OCI-LY7 (cell line): Measurements from ENCODE around the gene ANKRD16. TPM values are rescaled to one million over a fixed set of nuclear protein-coding genes. Genes with fewer than 3 reads are reported as not detected.

ENCODE experiments used
- BruUV-seq: library from RNA; stranded (reverse); fragments of 400-500 nt; replicated peaks from 2 replicates; lab custom pipeline; 2021; lab: Mats Ljungman, UMichigan
- CTCF ChIA-PET: fragments of 300-600 bp; sonication (Branson Sonifier 250); formaldehyde crosslinking; loops from one replicate; lab custom pipeline; 2022; ENCODE audit warnings: antibody characterized with exemption; ENCODE audit not compliant: unreplicated experiment; lab: Charles Lee
- POLR2A ChIA-PET: fragments of 300-600 bp; sonication (Branson Sonifier 250); formaldehyde crosslinking; loops from one replicate; lab custom pipeline; 2022; ENCODE audit warnings: antibody characterized with exemption; lab: Charles Lee
- DNase-seq: peaks from one replicate; pipeline ENCODE4 v3.0.0-alpha.2; 2015; ENCODE audit warnings: low spot score
- H2AFZ ChIP-seq: fragments of 200-600 bp; sonication (generic), shearing (Covaris generic); 2 replicates; pipeline ENCODE4 v1.6.1; 2014; ENCODE audit warnings: mild to moderate bottlenecking, antibody characterized with exemption, low read length, moderate library complexity
- H3K27ac ChIP-seq: fragments of 200-600 bp; sonication (generic); 2 replicates; pipeline ENCODE4 v1.5.1; 2014; ENCODE audit warnings: mixed run types, low read depth, mild to moderate bottlenecking, moderate library complexity, low read length, inconsistent platforms; ENCODE audit not compliant: poor library complexity, severe bottlenecking
- H3K36me3 ChIP-seq: fragments of 200-600 bp; sonication (generic); 2 replicates; pipeline ENCODE4 v1.6.1; 2014; ENCODE audit warnings: mild to moderate bottlenecking, antibody characterized with exemption, low read length, moderate library complexity, mixed read lengths; ENCODE audit not compliant: insufficient read depth
- H3K4me1 ChIP-seq: fragments of 200-600 bp; sonication (generic); 2 replicates; pipeline ENCODE4 v1.5.1; 2014; ENCODE audit warnings: mild to moderate bottlenecking, low read length; ENCODE audit not compliant: insufficient read depth, poor library complexity, severe bottlenecking
- H3K4me2 ChIP-seq: fragments of 200-600 bp; sonication (generic); 2 replicates; pipeline ENCODE4 v1.6.1; 2014; ENCODE audit warnings: mild to moderate bottlenecking, low read length
- H3K4me3 ChIP-seq: fragments of 200-600 bp; sonication (generic); 2 replicates; pipeline ENCODE4 v1.5.1; 2014; ENCODE audit warnings: mild to moderate bottlenecking, low read depth, low read length; ENCODE audit not compliant: poor library complexity, severe bottlenecking
- H3K79me2 ChIP-seq: fragments of 200-600 bp; sonication (generic); 2 replicates; pipeline ENCODE4 v1.6.1; 2016; ENCODE audit warnings: low read depth, mild to moderate bottlenecking, low read length, moderate library complexity, mixed read lengths; ENCODE audit not compliant: insufficient read depth
- H3K9me2 ChIP-seq: fragments of 200-600 bp; sonication (generic); 2 replicates; pipeline ENCODE4 v1.6.1; 2016; ENCODE audit warnings: mild to moderate bottlenecking, low read length, mixed read lengths; ENCODE audit not compliant: insufficient read depth
- H3K9me3 ChIP-seq: fragments of 200-600 bp; sonication (generic); 2 replicates; pipeline ENCODE4 v1.6.1; 2014; ENCODE audit warnings: mild to moderate bottlenecking, mixed run types, low read length, mixed read lengths
- H4K20me1 ChIP-seq: fragments of 200-600 bp; sonication (generic); 2 replicates; pipeline ENCODE4 v1.6.1; 2014; ENCODE audit warnings: mild to moderate bottlenecking, antibody characterized with exemption, low read length, moderate library complexity, mixed read lengths; ENCODE audit not compliant: insufficient read depth
- CTCF ChIP-seq: fragments of 200-600 bp; sonication (generic); conservative IDR thresholded peaks from 2 replicates; pipeline ENCODE4 v1.5.1; 2014; ENCODE audit warnings: mild to moderate bottlenecking, antibody characterized with exemption, low read length, moderate library complexity, mixed read lengths
- EZH2phosphoT487 ChIP-seq: fragments of 200-600 bp; sonication (generic); IDR thresholded peaks from 2 replicates; pipeline ENCODE4 v1.6.1; 2018; ENCODE audit warnings: low read depth, borderline replicate concordance, mild to moderate bottlenecking, mixed run types, antibody characterized with exemption, low read length, moderate library complexity, mixed read lengths
- intact Hi-C: fragments of 100-400 bp; cut with micrococcal nuclease; formaldehyde crosslinking; loops from one replicate; pipeline ENCODE4 v1.10.0; 2022; ENCODE audit not compliant: unreplicated experiment
- total RNA-seq, 2 experiments: library from RNA; depleted of rRNA in 1 of 2; stranded (reverse); fragments of >200 nt in 1 of 2; shearing (Covaris generic) in 1 of 2; gene quantifications; 2 replicates each; pipeline ENCODE4 v1.2.3, GENCODE V29; 2014 to 2022

The ANKRD16 gene
- total RNA-seq, 2 experiments from 2014 or later: 7.9 to 12.0 TPM

DNA sequence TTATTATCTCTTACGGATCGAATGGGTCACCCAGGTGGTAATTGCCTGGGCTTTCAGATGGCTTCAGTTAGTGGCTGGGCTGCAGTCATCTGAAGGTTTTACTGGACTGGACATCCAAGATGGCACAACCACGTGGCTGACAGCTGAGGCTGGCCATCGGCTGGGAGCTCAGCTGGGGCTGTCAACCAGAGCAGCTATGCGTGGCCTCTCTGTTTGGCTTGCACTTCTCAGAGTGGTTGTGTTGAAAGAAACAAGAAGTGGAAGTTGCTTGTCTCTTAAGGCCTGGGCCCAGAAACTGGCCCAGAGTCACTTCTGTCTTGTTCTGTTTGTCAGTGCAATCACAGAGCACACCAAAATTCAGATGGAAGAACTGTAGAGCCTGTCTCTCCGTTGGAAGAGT is 70.8 kb downstream of the ANKRD16 start:
- CTCF ChIA-PET: interaction anchor here (0.6 kb wide), 1 partner anchor 52 kb away, joined by 3 read pairs; no protein-coding TSS in a partner anchor
- H3K27ac ChIP-seq: no peak overlapping the region

GRCh38 chr10:5818048-5818331 is 71.7 kb downstream of the ANKRD16 start:
- TF ChIP-seq EZH2phosphoT487 (no peak), CTCF (no peak)
- 0 out of 2 replicates have a peak, but pooled peaks cover 4% of the 10 kb centered on the region for H3K36me3 ChIP-seq
- BruUV-seq: no TSS peak
- peak overlapping the region; percentile 44 for H3K27ac ChIP-seq
- intact Hi-C loops: loop anchor here (10.0 kb wide), 1 partner anchor 267 kb away; the partner anchor contains the start of gene RBM17
- H3K9me3 ChIP-seq: no peaks in the 10 kb centered on the region
- DNase-seq: no peak
- POLR2A ChIA-PET: interaction anchor here (0.6 to 6.1 kb wide), 12 partner anchors 9 to 393 kb away, joined by 3 to 35 read pairs (median 4); no protein-coding TSS in a partner anchor
- H2AFZ ChIP-seq: peak overlapping the region; percentile 10; the same call in 1 of the 2 replicates
- peaks cover 19% of the 10 kb centered on the region; the same call in 1 of the 2 replicates for H3K79me2 ChIP-seq
- H3K9me2 ChIP-seq: no peaks in the 10 kb centered on the region
- H3K4me1 ChIP-seq: peaks cover 63% of the 10 kb centered on the region
- CTCF ChIA-PET: no interaction called here
- no peak overlapping the region for H3K4me2 ChIP-seq
- H4K20me1 ChIP-seq: no peaks in the 10 kb centered on the region
- H3K4me3 ChIP-seq: no peak overlapping the region

More for the DNA sequence above, 70.8 kb downstream of the ANKRD16 start:
- Histone ChIP-seq H3K9me3 (no peaks in the 10 kb centered on the region), H3K4me2 (no peak overlapping the region), H2AFZ (peak overlapping the region; percentile 11; the same call in 1 of the 2 replicates), H3K36me3 (0 out of 2 replicates have a peak, but pooled peaks cover 4% of the 10 kb centered on the region), H4K20me1 (no peaks in the 10 kb centered on the region), H3K4me1 (peaks cover 63% of the 10 kb centered on the region), H3K79me2 (peaks cover 15% of the 10 kb centered on the region; the same call in 1 of the 2 replicates), H3K9me2 (no peaks in the 10 kb centered on the region), H3K4me3 (no peak overlapping the region)
- DNase-seq: peak; percentile 50
- no TSS peak for BruUV-seq
- POLR2A ChIA-PET: interaction anchor here (0.6 to 6.1 kb wide), 12 partner anchors 9 to 392 kb away, joined by 3 to 35 read pairs (median 5); no protein-coding TSS in a partner anchor
- intact Hi-C loops: loop anchor here (10.0 kb wide), 1 partner anchor 266 kb away; the partner anchor contains the start of gene RBM17
- TF ChIP-seq EZH2phosphoT487 (no peak), CTCF (no peak)
